ENCODE data around the gene CIDEB. TPM values are rescaled to one million over a fixed set of nuclear protein-coding genes. Genes with fewer than 3 reads are reported as not detected.

CIDEB gene
- total RNA-seq, 1 experiment from 2014 or later = 0.20 TPM

Other genes with a start within 250 kb of the CIDEB start
- not detected in 2 replicates for gene CPNE6, start 236.4 kb downstream of the CIDEB start, total RNA-seq (2014; rRNA removed; shearing (Covaris generic))
- gene PCK2, start 213.7 kb downstream of the CIDEB start, total RNA-seq (2014; rRNA removed; shearing (Covaris generic)) = 14.9 and 16.2 TPM in 2 replicates
- gene DCAF11, start 193.2 kb downstream of the CIDEB start, total RNA-seq (2014; rRNA removed; shearing (Covaris generic)) = 75.2 and 82.0 TPM in 2 replicates
- gene NRL, start 193.0 kb downstream of the CIDEB start, total RNA-seq (2014; rRNA removed; shearing (Covaris generic)) = 3.5 and 4.4 TPM in 2 replicates
- gene FITM1, start 177.3 kb downstream of the CIDEB start, total RNA-seq (2014; rRNA removed; shearing (Covaris generic)) = 137 and 161 TPM in 2 replicates
- gene PSME1, start 171.8 kb downstream of the CIDEB start, total RNA-seq (2014; rRNA removed; shearing (Covaris generic)) = 118 and 120 TPM in 2 replicates
- 45.6 and 52.7 TPM in 2 replicates for gene EMC9, start 166.4 kb downstream of the CIDEB start, total RNA-seq (2014; rRNA removed; shearing (Covaris generic))
- gene PSME2, start 161.4 kb downstream of the CIDEB start, total RNA-seq (2014; rRNA removed; shearing (Covaris generic)) = 237 and 253 TPM in 2 replicates
- 43.0 and 58.8 TPM in 2 replicates for gene RNF31, start 160.5 kb downstream of the CIDEB start, total RNA-seq (2014; rRNA removed; shearing (Covaris generic))
- gene IRF9, start 146.7 kb downstream of the CIDEB start, total RNA-seq (2014; rRNA removed; shearing (Covaris generic)) = 11.1 and 15.9 TPM in 2 replicates
- 1.1 and 2.5 TPM in 2 replicates for gene REC8, start 135.9 kb downstream of the CIDEB start, total RNA-seq (2014; rRNA removed; shearing (Covaris generic))
- gene IPO4, start 119.2 kb downstream of the CIDEB start, total RNA-seq (2014; rRNA removed; shearing (Covaris generic)) = 56.0 and 60.0 TPM in 2 replicates
- gene TM9SF1, start 112.5 kb downstream of the CIDEB start, total RNA-seq (2014; rRNA removed; shearing (Covaris generic)) = 32.6 and 35.7 TPM in 2 replicates
- 0.13 and 0.18 TPM in 2 replicates for gene TSSK4, start 102.3 kb downstream of the CIDEB start, total RNA-seq (2014; rRNA removed; shearing (Covaris generic))
- gene CHMP4A, start 94.5 kb downstream of the CIDEB start, total RNA-seq (2014; rRNA removed; shearing (Covaris generic)) = 21.5 and 29.1 TPM in 2 replicates
- 16.9 and 27.7 TPM in 2 replicates for gene MDP1, start 91.9 kb downstream of the CIDEB start, total RNA-seq (2014; rRNA removed; shearing (Covaris generic))
- 296 and 300 TPM in 2 replicates for gene NEDD8, start 75.6 kb downstream of the CIDEB start, total RNA-seq (2014; rRNA removed; shearing (Covaris generic))
- gene GMPR2, start 75.0 kb downstream of the CIDEB start, total RNA-seq (2014; rRNA removed; shearing (Covaris generic)) = 45.8 and 54.1 TPM in 2 replicates
- 22.8 and 24.5 TPM in 2 replicates for gene TINF2, start 65.4 kb downstream of the CIDEB start, total RNA-seq (2014; rRNA removed; shearing (Covaris generic))
- 0.05 and 0.20 TPM in 2 replicates for gene TGM1, start 44.8 kb downstream of the CIDEB start, total RNA-seq (2014; rRNA removed; shearing (Covaris generic))
- 10.5 and 11.6 TPM in 2 replicates for gene RABGGTA, start 36.4 kb downstream of the CIDEB start, total RNA-seq (2014; rRNA removed; shearing (Covaris generic))
- gene DHRS1, start 8.2 kb downstream of the CIDEB start, total RNA-seq (2014; rRNA removed; shearing (Covaris generic)) = 9.5 and 9.6 TPM in 2 replicates
- 30.1 and 33.0 TPM in 2 replicates for gene NOP9, start 8.1 kb downstream of the CIDEB start, total RNA-seq (2014; rRNA removed; shearing (Covaris generic))
- gene LTB4R2, start 2.2 kb upstream of the CIDEB start, total RNA-seq (2014; rRNA removed; shearing (Covaris generic)) = 4.4 and 5.3 TPM in 2 replicates
- 2.0 and 3.8 TPM in 2 replicates for gene LTB4R, start 3.5 kb upstream of the CIDEB start, total RNA-seq (2014; rRNA removed; shearing (Covaris generic))
- 0.03 TPM in 1 of 2 replicates, not detected in the other for gene ADCY4, start 27.1 kb upstream of the CIDEB start, total RNA-seq (2014; rRNA removed; shearing (Covaris generic))
- not detected in 2 replicates for gene RIPK3, start 32.0 kb upstream of the CIDEB start, total RNA-seq (2014; rRNA removed; shearing (Covaris generic))
- 33.3 and 39.3 TPM in 2 replicates for gene NFATC4, start 60.2 kb upstream of the CIDEB start, total RNA-seq (2014; rRNA removed; shearing (Covaris generic))
- gene NYNRIN, start 91.0 kb upstream of the CIDEB start, total RNA-seq (2014; rRNA removed; shearing (Covaris generic)) = 11.9 and 12.1 TPM in 2 replicates
- 0.05 and 0.12 TPM in 2 replicates for gene CBLN3, start 121.7 kb upstream of the CIDEB start, total RNA-seq (2014; rRNA removed; shearing (Covaris generic))
- gene KHNYN, start 122.0 kb upstream of the CIDEB start, total RNA-seq (2014; rRNA removed; shearing (Covaris generic)) = 5.9 and 6.0 TPM in 2 replicates
- gene SDR39U1, start 134.8 kb upstream of the CIDEB start, total RNA-seq (2014; rRNA removed; shearing (Covaris generic)) = 29.3 and 34.1 TPM in 2 replicates
- not detected in 2 replicates for gene CMA1, start 200.3 kb upstream of the CIDEB start, total RNA-seq (2014; rRNA removed; shearing (Covaris generic))